Adrenal gland (tissue), 5 donors: ENCODE data around the gene BMP8B.

Experiments
- CTCF ChIP-seq, 6 experiments: fragments of 450-650 bp in 4 of 6; fragments of 200-600 bp in 2 of 6; sonication (generic) in 1 of 6; IDR thresholded peaks; 1 replicate in 5 of 6; 2 replicates in 1 of 6; pipeline versions ENCODE4 v1.5.1 to v1.8.0; 2016 to 2021; ENCODE audit warnings: antibody characterized with exemption in 6 of 6, mild to moderate bottlenecking in 2 of 6, moderate library complexity in 1 of 6
- POLR2A ChIP-seq, 2 donors: fragments of 450-650 bp; IDR thresholded peaks; one replicate each; pipeline ENCODE4 v1.6.1; 2017; ENCODE audit warnings: antibody characterized with exemption in 2 of 2, mild to moderate bottlenecking in 2 of 2, moderate library complexity in 1 of 2
- donor health status: DM: no; HTN: no; CAD: no.

- TF ChIP-seq POLR2A (IDR thresholded peaks at IDR 0.05): no peak
- TF ChIP-seq CTCF (IDR thresholded peaks at IDR 0.05): no peak
These were observed 43.6 kb upstream of the BMP8B start for GRCh38 chr1:39832294-39832693.
